Stimulated activated CD4-positive, alpha-beta T cell treated with anti-CD3 and anti-CD28 coated beads, Interleukin-12 subunit alpha, Interleukin-12 subunit beta, amount 100 ng/mL, for 24 hours (primary cell): ENCODE results near the gene TSHZ2.

ENCODE experiments used
- DNase-seq, 2 experiments: peaks; one replicate each; pipeline ENCODE4 v3.0.0-alpha.2; 2020; ENCODE audit warnings: low read depth in 2 of 2

Gene TSHZ2

GRCh38 chr20:53129563-53129962 lies 157.4 kb downstream of the TSHZ2 start:
- DNase-seq = no peak

GRCh38 chr20:53130795-53131194 lies 158.6 kb downstream of the TSHZ2 start:
- no peak for DNase-seq

- DNase-seq = no peak
These were observed 161.0 kb downstream of the TSHZ2 start for GRCh38 chr20:53133125-53133524.

- no peak for DNase-seq
These were observed 161.5 kb downstream of the TSHZ2 start for GRCh38 chr20:53133628-53134027.

GRCh38 chr20:53136473-53136872 lies 164.3 kb downstream of the TSHZ2 start:
- no peak for DNase-seq

GRCh38 chr20:53138454-53139262 lies 166.5 kb downstream of the TSHZ2 start:
- DNase-seq = no peak

- no peak for DNase-seq
These were observed 169.3 kb downstream of the TSHZ2 start for GRCh38 chr20:53141201-53142050.

- no peak for DNase-seq
These were observed 170.3 kb downstream of the TSHZ2 start for GRCh38 chr20:53142225-53143127.

- DNase-seq = peak in 1 of 2 experiments; percentile 49
These were observed 174.2 kb downstream of the TSHZ2 start for GRCh38 chr20:53146201-53146891.

- DNase-seq = no peak
These were observed 176.6 kb downstream of the TSHZ2 start for GRCh38 chr20:53148771-53149147.

- no peak for DNase-seq
These were observed 177.2 kb downstream of the TSHZ2 start for GRCh38 chr20:53149148-53149889.

GRCh38 chr20:53149890-53150205 lies 177.7 kb downstream of the TSHZ2 start:
- no peak for DNase-seq

GRCh38 chr20:53150532-53150931 lies 178.4 kb downstream of the TSHZ2 start:
- no peak for DNase-seq

- no peak for DNase-seq
These were observed 180.1 kb downstream of the TSHZ2 start for GRCh38 chr20:53152228-53152627.

GRCh38 chr20:53154540-53154939 lies 182.4 kb downstream of the TSHZ2 start:
- DNase-seq = no peak

- peak in 1 of 2 experiments; percentile 31 for DNase-seq
These were observed 185.6 kb downstream of the TSHZ2 start for GRCh38 chr20:53157443-53158408.

GRCh38 chr20:53159160-53159559 lies 187.0 kb downstream of the TSHZ2 start:
- DNase-seq = no peak

GRCh38 chr20:53161073-53161472 lies 188.9 kb downstream of the TSHZ2 start:
- DNase-seq = no peak

- DNase-seq = no peak
These were observed 189.3 kb downstream of the TSHZ2 start for GRCh38 chr20:53161473-53161872.
